ENCODE results near the gene ARRDC1.
A peak's percentile ranks its signal among the peaks of the same experiment; 100 is the strongest.
"Not testable (repeated sequence)": the region's sequence is repeated elsewhere in the genome, so short reads cannot be mapped to it uniquely, and the experiment has no call there.

Gene ARRDC1

GRCh38 chr9:137586854-137587253, 18.6 kb upstream of the ARRDC1 start:
- DNase-seq = no peak

GRCh38 chr9:137588311-137588710, 17.2 kb upstream of the ARRDC1 start:
- DNase-seq = no peak

GRCh38 chr9:137588891-137589290, 16.6 kb upstream of the ARRDC1 start:
- no peak for DNase-seq

- DNase-seq = no peak
Observed at GRCh38 chr9:137589441-137590122, 15.9 kb upstream of the ARRDC1 start.

- no peak for DNase-seq
Observed at GRCh38 chr9:137590123-137590468, 15.4 kb upstream of the ARRDC1 start.

- peak; percentile 90 for DNase-seq
Observed at GRCh38 chr9:137590469-137591383, 14.8 kb upstream of the ARRDC1 start, which contains the start of gene ZMYND19. ZMYND19 (minus strand) TSS chr9:137590512; CDS start chr9:137590263, 249 bp downstream.

- no peak for DNase-seq
Observed at GRCh38 chr9:137592767-137593166, 12.7 kb upstream of the ARRDC1 start.

GRCh38 chr9:137593176-137593575, 12.3 kb upstream of the ARRDC1 start:
- no peak for DNase-seq

GRCh38 chr9:137596577-137596976, 8.9 kb upstream of the ARRDC1 start:
- not testable (repeated sequence) for DNase-seq

GRCh38 chr9:137598943-137599342, 6.5 kb upstream of the ARRDC1 start:
- no peak for DNase-seq

GRCh38 chr9:137602661-137603060, 2.8 kb upstream of the ARRDC1 start:
- DNase-seq = no peak

- DNase-seq = no peak
Observed at GRCh38 chr9:137603879-137604278, 1.6 kb upstream of the ARRDC1 start.

GRCh38 chr9:137604345-137605086, 970 bp upstream of the ARRDC1 start:
- no peak for DNase-seq

- no peak for DNase-seq
Observed at GRCh38 chr9:137606005-137606621, 627 bp downstream of the ARRDC1 start.

- no peak for DNase-seq
Observed at GRCh38 chr9:137606734-137607138, 1.2 kb downstream of the ARRDC1 start.

- DNase-seq = no peak
Observed at GRCh38 chr9:137607141-137607857, 1.8 kb downstream of the ARRDC1 start.

- DNase-seq = no peak
Observed at GRCh38 chr9:137610944-137611343, 5.5 kb downstream of the ARRDC1 start.

- no peak for DNase-seq
Observed at GRCh38 chr9:137611623-137612609, 6.4 kb downstream of the ARRDC1 start.

GRCh38 chr9:137612741-137613142, 7.3 kb downstream of the ARRDC1 start:
- DNase-seq = no peak

GRCh38 chr9:137613259-137613658, 7.8 kb downstream of the ARRDC1 start:
- no peak for DNase-seq

Data from CD4-positive, alpha-beta T cell treated with Interleukin-17A for 1 hour (primary cell).